PC-9 (cell line): ENCODE data around the gene ASCC1. TPM values are rescaled to one million over a fixed set of nuclear protein-coding genes. Genes with fewer than 3 reads are reported as not detected.

Experiments
- BruUV-seq: library from RNA; stranded (reverse); fragments of 400-500 nt; replicated peaks from 2 replicates; lab custom pipeline; 2021; lab: Mats Ljungman, UMichigan
- CTCF ChIA-PET: fragments of 300-600 bp; sonication (Branson Sonifier 250); formaldehyde crosslinking; loops from one replicate; lab custom pipeline; 2022; ENCODE audit warnings: antibody characterized with exemption; lab: Charles Lee
- POLR2A ChIA-PET: fragments of 300-600 bp; sonication (Branson Sonifier 250); formaldehyde crosslinking; loops from one replicate; lab custom pipeline; 2022; ENCODE audit warnings: antibody characterized with exemption; ENCODE audit not compliant: unreplicated experiment; lab: Charles Lee
- DNase-seq, 2 experiments: peaks; one replicate each; pipeline versions ENCODE4 v3.0.0 to v3.0.0-alpha.2; 2015 to 2022; ENCODE audit warnings: mixed read lengths in 1 of 2
- H2AFZ ChIP-seq: fragments of 200-600 bp; sonication (generic); 2 replicates; pipeline ENCODE4 v1.8.1; 2017; ENCODE audit warnings: antibody characterized with exemption
- H3F3A ChIP-seq: fragments of 200-600 bp; sonication (generic); 2 replicates; pipeline ENCODE4 v1.8.1; 2017; ENCODE audit warnings: antibody characterized with exemption, mild to moderate bottlenecking, low read depth; ENCODE audit not compliant: insufficient read depth
- H3K27ac ChIP-seq: fragments of 200-600 bp; sonication (generic); 2 replicates; pipeline ENCODE4 v1.6.1; 2016; ENCODE audit warnings: mixed run types
- H3K27me3 ChIP-seq: fragments of 200-600 bp; sonication (generic); 2 replicates; pipeline ENCODE4 v1.6.1; 2016; ENCODE audit warnings: low read depth, mixed run types; ENCODE audit not compliant: insufficient read depth
- H3K36me3 ChIP-seq: fragments of 200-600 bp; sonication (generic); 2 replicates; pipeline ENCODE4 v1.6.1; 2016; ENCODE audit warnings: low read depth, mixed run types
- H3K4me1 ChIP-seq: fragments of 200-600 bp; sonication (generic); replicated peaks from 2 replicates; pipeline ENCODE4 v1.6.1; 2016; ENCODE audit warnings: mixed run types; ENCODE audit not compliant: insufficient read depth
- H3K4me2 ChIP-seq: fragments of 200-600 bp; sonication (generic); 2 replicates; pipeline ENCODE4 v1.6.1; 2017; ENCODE audit warnings: mixed run types
- H3K4me3 ChIP-seq: fragments of 200-600 bp; sonication (generic); 2 replicates; pipeline ENCODE4 v1.6.1; 2016; ENCODE audit warnings: mixed run types
- H3K79me2 ChIP-seq: fragments of 200-600 bp; sonication (generic); 2 replicates; pipeline ENCODE4 v1.6.1; 2017; ENCODE audit warnings: low read depth, mixed run types
- H3K9me2 ChIP-seq: fragments of 200-600 bp; sonication (generic); 2 replicates; pipeline ENCODE4 v1.8.1; 2017; ENCODE audit warnings: mild to moderate bottlenecking; ENCODE audit not compliant: insufficient read depth
- H3K9me3 ChIP-seq: fragments of 200-600 bp; sonication (generic); 2 replicates; pipeline ENCODE4 v1.8.1; 2016; ENCODE audit warnings: low read depth; ENCODE audit not compliant: insufficient read depth
- H4K20me1 ChIP-seq: fragments of 200-600 bp; sonication (generic); 2 replicates; pipeline ENCODE4 v1.8.1; 2017; ENCODE audit not compliant: insufficient read depth
- EZH2 ChIP-seq: fragments of 200-600 bp; sonication (generic); IDR thresholded peaks from 2 replicates; pipeline ENCODE4 v1.8.0; 2017; ENCODE audit warnings: antibody characterized with exemption, low read depth
- intact Hi-C: fragments of 100-400 bp; cut with micrococcal nuclease; formaldehyde crosslinking; loops from one replicate; pipeline ENCODE4 v1.10.0; 2022; ENCODE audit not compliant: unreplicated experiment
- total RNA-seq: library from RNA; stranded (reverse); gene quantifications from 2 replicates; pipeline ENCODE4 v1.2.3, GENCODE V29; 2021
- TF ChIP-seq, protein P1 (sequence below): fragments of 200-600 bp; sonication (generic); conservative IDR thresholded peaks from 2 replicates; pipeline ENCODE4 v1.6.1; 2017; ENCODE audit warnings: mixed run types, antibody characterized with exemption, mild to moderate bottlenecking, moderate library complexity

The ASCC1 gene
- total RNA-seq, 1 experiment from 2014 or later, result 129 TPM

DNA sequence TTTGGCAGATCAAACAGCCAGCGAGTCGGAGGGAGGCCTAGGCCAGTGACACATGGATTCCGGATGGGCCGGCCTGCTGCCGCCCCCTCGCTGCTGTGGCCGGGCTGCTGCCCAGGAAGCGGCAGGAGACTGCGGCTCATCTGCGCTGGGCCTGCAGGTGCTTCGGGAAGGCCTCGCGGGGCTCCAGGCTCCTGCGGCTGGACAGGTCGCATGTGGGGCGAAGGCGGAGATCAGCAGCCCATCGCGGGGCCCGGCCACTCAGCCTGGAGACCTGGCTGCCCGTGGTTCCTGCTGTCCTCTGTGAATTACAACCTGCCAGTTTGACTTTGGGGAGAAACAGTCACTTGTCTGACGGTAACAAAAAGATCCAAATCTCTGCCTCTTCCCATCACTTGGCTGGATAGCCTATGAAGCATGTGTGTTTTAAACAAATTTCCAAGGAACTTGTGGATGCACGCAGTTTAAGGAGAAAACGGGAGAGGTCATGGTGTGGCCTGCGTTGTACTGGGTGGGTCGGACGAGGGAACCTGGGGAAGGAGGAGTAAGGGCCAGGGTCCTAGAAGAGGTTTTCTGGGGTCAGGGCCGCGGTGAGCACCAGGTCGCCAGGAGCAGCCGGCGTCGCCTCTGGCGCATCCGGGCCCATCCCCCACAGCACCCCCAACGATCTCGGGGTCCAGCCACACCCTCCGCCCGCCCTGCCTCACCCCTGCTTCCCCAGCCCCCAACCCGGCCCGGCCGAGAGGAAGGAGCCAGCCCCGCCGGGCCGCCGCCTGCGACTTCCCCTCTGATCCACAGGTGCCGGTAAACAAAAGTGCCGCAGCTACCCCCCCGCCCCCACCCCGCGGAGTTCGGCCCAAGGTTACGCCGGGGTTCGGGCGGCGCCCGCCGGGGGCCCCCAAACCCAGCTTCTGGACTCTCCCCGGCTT is 129.3 kb downstream of the ASCC1 start:
- POLR2A ChIA-PET, result interaction anchor here (0.5 kb wide), 1 partner anchor 40 kb away, joined by 10 read pairs; no protein-coding TSS in a partner anchor
- Histone ChIP-seq H3F3A (peaks cover 37% of the 10 kb centered on the region), H3K9me2 (no peaks in the 10 kb centered on the region), H3K27me3 (no peaks in the 10 kb centered on the region), H3K4me2 (no peak overlapping the region), H3K27ac (no peak overlapping the region), H2AFZ (no peak overlapping the region), H3K9me3 (no peaks in the 10 kb centered on the region), H4K20me1 (no peaks in the 10 kb centered on the region), H3K4me1 (peaks cover 43% of the 10 kb centered on the region), H3K4me3 (no peak overlapping the region), H3K36me3 (no peaks in the 10 kb centered on the region), H3K79me2 (no peaks in the 10 kb centered on the region)
- BruUV-seq, result no TSS peak
- intact Hi-C loops, result no loop called here
- TF ChIP-seq EZH2, result no peak
- TF ChIP-seq, protein P1, sequence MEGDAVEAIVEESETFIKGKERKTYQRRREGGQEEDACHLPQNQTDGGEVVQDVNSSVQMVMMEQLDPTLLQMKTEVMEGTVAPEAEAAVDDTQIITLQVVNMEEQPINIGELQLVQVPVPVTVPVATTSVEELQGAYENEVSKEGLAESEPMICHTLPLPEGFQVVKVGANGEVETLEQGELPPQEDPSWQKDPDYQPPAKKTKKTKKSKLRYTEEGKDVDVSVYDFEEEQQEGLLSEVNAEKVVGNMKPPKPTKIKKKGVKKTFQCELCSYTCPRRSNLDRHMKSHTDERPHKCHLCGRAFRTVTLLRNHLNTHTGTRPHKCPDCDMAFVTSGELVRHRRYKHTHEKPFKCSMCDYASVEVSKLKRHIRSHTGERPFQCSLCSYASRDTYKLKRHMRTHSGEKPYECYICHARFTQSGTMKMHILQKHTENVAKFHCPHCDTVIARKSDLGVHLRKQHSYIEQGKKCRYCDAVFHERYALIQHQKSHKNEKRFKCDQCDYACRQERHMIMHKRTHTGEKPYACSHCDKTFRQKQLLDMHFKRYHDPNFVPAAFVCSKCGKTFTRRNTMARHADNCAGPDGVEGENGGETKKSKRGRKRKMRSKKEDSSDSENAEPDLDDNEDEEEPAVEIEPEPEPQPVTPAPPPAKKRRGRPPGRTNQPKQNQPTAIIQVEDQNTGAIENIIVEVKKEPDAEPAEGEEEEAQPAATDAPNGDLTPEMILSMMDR, result no peak
- CTCF ChIA-PET, result no interaction called here
- peak in 1 of 2 experiments; percentile 17 for DNase-seq

DNA sequence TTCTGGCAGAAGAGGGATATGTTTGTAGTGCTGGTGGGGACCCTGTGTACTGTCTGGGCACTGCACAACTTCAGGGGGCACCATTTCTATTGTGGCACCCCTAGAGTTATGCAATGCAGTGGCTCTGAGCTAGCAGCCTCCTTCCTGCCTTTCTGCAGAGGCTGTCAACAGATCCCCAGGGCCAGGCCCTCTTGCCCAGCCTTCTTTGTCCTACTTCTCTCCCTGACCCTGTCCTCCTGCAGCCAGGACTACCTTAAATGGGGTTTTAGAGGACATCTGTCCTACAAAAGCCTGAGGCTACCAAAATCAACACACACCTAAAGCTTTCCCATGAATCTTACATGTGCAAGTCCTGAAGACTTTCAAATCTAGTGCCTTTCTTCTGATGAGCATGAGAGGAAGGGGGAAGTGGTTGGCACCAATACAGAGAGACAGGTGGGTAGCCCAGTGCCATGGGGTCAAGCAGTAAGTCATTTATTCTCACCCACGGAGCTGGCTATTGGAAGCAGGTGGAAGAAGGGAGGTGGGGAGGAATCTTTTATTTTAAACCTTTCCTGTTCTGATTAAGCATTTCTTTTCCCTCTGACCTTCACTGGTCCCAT is 130.1 kb downstream of the ASCC1 start:
- BruUV-seq, result no TSS peak
- H2AFZ ChIP-seq, result no peak overlapping the region
- ChIA-PET CTCF (no interaction called here), POLR2A (interaction anchor here (0.5 kb wide), 1 partner anchor 41 kb away, joined by 10 read pairs; no protein-coding TSS in a partner anchor)
- TF ChIP-seq, protein P1, result no peak
- TF ChIP-seq EZH2, result no peak
- H3K4me2 ChIP-seq, result no peak overlapping the region
- H3K9me3 ChIP-seq, result no peaks in the 10 kb centered on the region
- no peaks in the 10 kb centered on the region for H4K20me1 ChIP-seq
- intact Hi-C loops, result no loop called here
- H3K27me3 ChIP-seq, result no peaks in the 10 kb centered on the region
- H3F3A ChIP-seq, result peaks cover 39% of the 10 kb centered on the region
- H3K4me1 ChIP-seq, result peaks cover 49% of the 10 kb centered on the region
- no peaks in the 10 kb centered on the region for H3K79me2 ChIP-seq
- H3K27ac ChIP-seq, result no peak overlapping the region
- H3K36me3 ChIP-seq, result no peaks in the 10 kb centered on the region
- no peak overlapping the region for H3K4me3 ChIP-seq
- H3K9me2 ChIP-seq, result no peaks in the 10 kb centered on the region
- peak in 1 of 2 experiments; percentile 28 for DNase-seq

DNA sequence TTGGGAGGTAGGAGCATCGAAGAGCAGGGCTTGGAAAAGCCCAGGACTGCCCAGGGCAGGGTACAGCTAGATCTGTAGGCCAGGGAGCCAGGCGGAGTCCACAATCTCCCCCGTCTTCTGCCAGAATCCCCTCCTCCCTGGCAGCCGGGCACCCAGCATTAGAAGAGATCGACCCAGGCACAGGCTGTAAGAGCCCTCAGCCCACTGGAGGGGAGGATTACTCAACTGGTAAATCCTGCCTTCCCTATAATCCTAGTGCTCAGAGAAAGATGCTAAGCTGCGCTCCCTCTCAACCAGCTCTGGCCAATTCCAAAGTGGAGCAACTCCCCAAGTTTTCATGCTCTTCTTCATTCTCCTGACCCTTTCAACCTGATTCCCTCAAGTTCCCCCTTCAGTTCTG is 130.9 kb downstream of the ASCC1 start:
- no peaks in the 10 kb centered on the region for H3K36me3 ChIP-seq
- no peak overlapping the region for H3K27ac ChIP-seq
- H4K20me1 ChIP-seq, result no peaks in the 10 kb centered on the region
- intact Hi-C loops, result no loop called here
- H3K79me2 ChIP-seq, result no peaks in the 10 kb centered on the region
- H3K9me2 ChIP-seq, result no peaks in the 10 kb centered on the region
- no peaks in the 10 kb centered on the region for H3K27me3 ChIP-seq
- ChIA-PET POLR2A (no interaction called here), CTCF (no interaction called here)
- no peak for DNase-seq
- no peak overlapping the region for H2AFZ ChIP-seq
- no peaks in the 10 kb centered on the region for H3K9me3 ChIP-seq
- no TSS peak for BruUV-seq
- H3F3A ChIP-seq, result peaks cover 40% of the 10 kb centered on the region
- TF ChIP-seq, protein P1, result no peak
- no peak for TF ChIP-seq EZH2
- H3K4me1 ChIP-seq, result peaks cover 48% of the 10 kb centered on the region
- H3K4me3 ChIP-seq, result no peak overlapping the region
- no peak overlapping the region for H3K4me2 ChIP-seq
